Naive B cell (primary cell): ENCODE data around the gene BRI3BP. TPM values are rescaled to one million over a fixed set of nuclear protein-coding genes. Genes with fewer than 3 reads are reported as not detected.

Experiments used
- ATAC-seq, 2 donors: fragments of 150-1000 bp; cut with Tn5 transposase; 2 replicates each; pipeline ENCODE4 v1.10.0; 2021; ENCODE audit warnings: low read depth in 2 of 2, mild to moderate bottlenecking in 2 of 2, moderate library complexity in 2 of 2
- DNase-seq: peaks from one replicate; pipeline ENCODE4 v3.0.0; 2022
- H3K27ac Mint-ChIP-seq, 6 donors: one replicate each; pipeline ENCODE4 v1.8.0; 2020 to 2022; ENCODE audit warnings: mild to moderate bottlenecking in 6 of 6, mixed read lengths in 6 of 6, moderate library complexity in 5 of 6, inconsistent platforms in 2 of 6
- H3K27me3 Mint-ChIP-seq, 3 donors: one replicate each; pipeline ENCODE4 v1.8.0; 2021 to 2022; ENCODE audit warnings: mixed read lengths in 3 of 3, mild to moderate bottlenecking in 1 of 3
- H3K36me3 Mint-ChIP-seq, 2 donors: one replicate each; pipeline ENCODE4 v1.8.0; 2020 to 2022; ENCODE audit warnings: mixed read lengths in 2 of 2, inconsistent platforms in 1 of 2, mild to moderate bottlenecking in 1 of 2
- H3K4me1 Mint-ChIP-seq, 3 donors: one replicate each; pipeline ENCODE4 v1.8.0; 2020 to 2022; ENCODE audit warnings: mixed read lengths in 3 of 3, inconsistent platforms in 1 of 3, mild to moderate bottlenecking in 1 of 3, moderate library complexity in 1 of 3
- H3K4me3 Mint-ChIP-seq, 8 donors: one replicate each; pipeline ENCODE4 v1.8.0; 2020 to 2022; ENCODE audit warnings: mild to moderate bottlenecking in 8 of 8, mixed read lengths in 8 of 8, moderate library complexity in 8 of 8, inconsistent platforms in 2 of 8
- H3K9me3 Mint-ChIP-seq, 7 donors: one replicate each; pipeline ENCODE4 v1.8.0; 2020 to 2022; ENCODE audit warnings: mixed read lengths in 7 of 7, mild to moderate bottlenecking in 5 of 7, inconsistent platforms in 2 of 7, moderate library complexity in 1 of 7
- polyA plus RNA-seq, 6 donors: library from polyadenylated mRNA; unstranded; fragments of 300-500 nt; fragmentation: Illumina TruSeq; gene quantifications; one replicate each; pipeline ENCODE4 v1.2.3, GENCODE V29; 2021; ENCODE audit warnings: low read depth in 6 of 6

Gene BRI3BP, protein sequence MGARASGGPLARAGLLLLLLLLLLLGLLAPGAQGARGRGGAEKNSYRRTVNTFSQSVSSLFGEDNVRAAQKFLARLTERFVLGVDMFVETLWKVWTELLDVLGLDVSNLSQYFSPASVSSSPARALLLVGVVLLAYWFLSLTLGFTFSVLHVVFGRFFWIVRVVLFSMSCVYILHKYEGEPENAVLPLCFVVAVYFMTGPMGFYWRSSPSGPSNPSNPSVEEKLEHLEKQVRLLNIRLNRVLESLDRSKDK
- polyA plus RNA-seq = 10 to 100 TPM in 2 of 6 donors, 1 to 10 TPM in 4; 4.0 to 12.1 (median 9.2) TPM

DNA sequence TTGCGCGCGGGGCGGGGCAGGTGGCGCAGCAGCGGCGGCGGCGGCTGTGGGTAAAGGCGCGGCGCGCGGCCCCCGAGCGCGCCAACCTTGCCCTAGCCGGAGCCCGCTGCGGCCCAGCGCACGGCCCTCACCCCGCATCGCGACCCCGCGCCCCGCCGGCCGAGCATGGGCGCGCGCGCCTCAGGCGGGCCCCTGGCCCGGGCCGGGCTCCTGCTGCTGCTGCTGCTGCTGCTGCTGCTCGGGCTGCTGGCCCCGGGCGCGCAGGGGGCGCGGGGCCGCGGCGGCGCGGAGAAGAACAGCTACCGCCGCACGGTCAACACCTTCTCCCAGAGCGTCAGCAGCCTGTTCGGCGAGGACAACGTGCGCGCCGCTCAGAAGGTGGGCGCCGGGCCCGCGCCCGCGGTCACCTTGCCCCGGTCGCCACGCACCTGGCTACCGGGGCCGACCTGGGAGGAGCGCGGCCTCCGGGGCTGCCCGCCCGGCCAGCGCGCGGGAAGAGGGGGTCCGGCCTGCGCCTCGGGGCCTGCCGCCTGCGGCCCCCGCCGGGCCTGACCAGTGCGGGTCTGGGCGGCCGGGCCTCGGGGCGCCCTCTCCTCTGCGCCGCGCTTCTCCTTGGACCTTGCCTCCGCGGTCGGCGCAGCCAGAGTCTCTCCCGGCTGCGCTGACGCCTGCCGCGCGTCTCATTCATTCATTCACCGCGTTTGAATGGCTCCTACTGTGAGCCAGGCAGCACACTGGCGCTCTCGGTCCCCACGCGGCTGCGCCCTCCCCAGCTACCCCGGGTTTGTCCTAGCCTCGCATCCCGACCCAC, at the start of gene BRI3BP:
Gene BRI3BP, plus strand, starts transcription at position 20 of the 811 bp plus-strand sequence. Its CDS starts 146 bp downstream, at position 166.
- Mint-ChIP-seq H3K4me3 (peak within 1 kb of the TSS; percentile 93 to 98 (median 96)), H3K36me3 (no peaks in the 10 kb centered on the region), H3K9me3 (no peaks in the 10 kb centered on the region), H3K4me1 (peaks cover 41 to 56% (median 44%) of the 10 kb centered on the region in 3 donors), H3K27ac (peak within 1 kb of the TSS; percentile 83 to 96 (median 93)), H3K27me3 (no peaks in the 10 kb centered on the region)
- ATAC-seq (peak; percentile 66 to 68), DNase-seq (peak; percentile 76)

DNA sequence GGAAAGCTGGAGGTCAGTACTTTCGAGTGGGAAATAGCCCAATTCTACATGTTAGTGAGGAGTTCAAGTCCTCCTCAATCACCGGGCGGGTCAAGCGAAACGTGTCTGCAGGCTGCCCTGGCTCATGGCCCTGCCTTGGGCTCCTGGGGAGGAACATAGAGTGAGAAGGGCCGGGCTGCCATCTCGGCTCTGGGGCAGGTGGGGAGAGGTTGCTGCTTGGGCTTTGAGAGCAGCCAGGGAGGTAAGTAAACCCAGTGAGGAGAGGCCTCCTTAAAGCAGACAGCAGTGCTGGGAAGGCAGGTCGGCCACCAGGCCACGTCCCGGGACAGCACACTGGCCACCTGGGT, 47.0 kb upstream of the BRI3BP start:
- no peak for ATAC-seq
- peaks cover 11 to 18% of the 10 kb centered on the region in 2 donors for H3K36me3 Mint-ChIP-seq

DNA sequence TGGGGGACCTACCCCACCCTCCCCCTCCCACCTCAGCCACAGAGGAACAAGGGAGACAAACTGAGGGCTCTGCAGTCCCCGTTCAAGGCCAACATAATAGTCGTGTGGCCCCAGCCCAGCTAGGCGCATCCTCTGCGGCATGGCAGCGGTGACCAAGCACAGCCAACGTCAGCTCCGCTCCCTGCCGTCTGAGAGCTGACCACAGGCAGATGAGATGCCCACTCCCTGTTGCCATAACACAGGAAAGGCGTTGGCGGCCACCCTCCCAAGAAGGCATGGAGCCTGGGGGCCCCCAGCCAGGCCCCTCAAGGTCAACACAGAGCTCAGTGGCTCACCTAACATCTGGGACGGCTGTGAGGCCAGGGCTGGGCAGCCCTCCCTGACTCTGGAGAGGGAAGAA, 46.4 kb upstream of the BRI3BP start:
- ATAC-seq (no peak), DNase-seq (no peak)
- Mint-ChIP-seq H3K4me1 (peaks cover 0 to 11% (median 0%) of the 10 kb centered on the region in 3 donors), H3K4me3 (no peak overlapping the region), H3K27me3 (no peaks in the 10 kb centered on the region), H3K36me3 (peaks cover 11 to 18% of the 10 kb centered on the region in 2 donors), H3K9me3 (no peaks in the 10 kb centered on the region), H3K27ac (no peak overlapping the region)

More for the DNA sequence above, 47.0 kb upstream of the BRI3BP start:
- Mint-ChIP-seq H3K27ac (peak overlapping the region in 1 of 6 donors; percentile 76), H3K9me3 (no peaks in the 10 kb centered on the region), H3K4me3 (no peak overlapping the region), H3K27me3 (no peaks in the 10 kb centered on the region), H3K4me1 (peaks cover 0 to 11% (median 0%) of the 10 kb centered on the region in 3 donors)
- DNase-seq = no peak

DNA sequence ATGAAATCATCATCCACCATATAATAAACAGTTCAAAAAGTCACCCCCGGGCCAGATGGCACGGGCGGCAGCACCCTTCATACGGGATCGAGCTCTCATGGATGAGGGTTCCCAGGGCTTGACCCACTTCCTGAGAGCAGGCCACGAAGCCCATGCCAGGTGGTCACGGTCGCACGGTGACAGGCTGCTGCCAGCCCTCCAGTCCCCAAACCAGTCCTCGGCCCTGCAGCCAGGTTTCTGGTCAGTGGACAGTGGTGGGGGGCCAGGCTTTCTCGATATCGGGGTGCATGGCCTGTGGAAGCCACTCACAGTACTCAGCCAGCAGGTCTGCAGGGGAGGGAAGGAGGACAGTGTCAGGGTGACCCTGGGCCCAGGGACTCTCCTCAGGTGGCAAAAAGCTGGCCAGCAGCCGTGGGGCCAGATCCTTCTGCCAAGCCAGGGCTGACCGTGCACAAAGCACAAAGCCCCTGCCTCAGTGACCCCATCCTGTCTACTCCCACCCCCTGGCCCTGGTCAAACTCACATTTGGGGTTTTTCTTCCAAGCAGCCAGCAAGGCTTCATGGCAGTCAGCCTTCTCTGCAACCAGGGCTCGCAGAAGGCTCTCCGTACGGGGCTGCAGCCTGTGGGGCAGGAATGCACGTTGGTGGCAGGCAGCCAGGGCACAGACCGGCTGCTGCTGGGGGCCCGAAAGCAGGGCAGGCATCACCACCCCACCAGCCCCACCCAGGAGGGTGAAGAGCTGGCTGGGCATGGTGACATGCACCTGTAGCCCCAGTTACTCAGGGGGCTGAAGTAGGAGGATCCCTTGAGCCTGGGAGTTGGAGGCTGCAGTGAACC, 45.7 kb upstream of the BRI3BP start:
- no peak for ATAC-seq
- DNase-seq = no peak
- peaks cover 0 to 11% (median 0%) of the 10 kb centered on the region in 3 donors for H3K4me1 Mint-ChIP-seq
- H3K27me3 Mint-ChIP-seq = no peaks in the 10 kb centered on the region
- no peak overlapping the region for H3K4me3 Mint-ChIP-seq
- no peak overlapping the region for H3K27ac Mint-ChIP-seq
- H3K36me3 Mint-ChIP-seq = peaks cover 11 to 18% of the 10 kb centered on the region in 2 donors
- H3K9me3 Mint-ChIP-seq = no peaks in the 10 kb centered on the region

DNA sequence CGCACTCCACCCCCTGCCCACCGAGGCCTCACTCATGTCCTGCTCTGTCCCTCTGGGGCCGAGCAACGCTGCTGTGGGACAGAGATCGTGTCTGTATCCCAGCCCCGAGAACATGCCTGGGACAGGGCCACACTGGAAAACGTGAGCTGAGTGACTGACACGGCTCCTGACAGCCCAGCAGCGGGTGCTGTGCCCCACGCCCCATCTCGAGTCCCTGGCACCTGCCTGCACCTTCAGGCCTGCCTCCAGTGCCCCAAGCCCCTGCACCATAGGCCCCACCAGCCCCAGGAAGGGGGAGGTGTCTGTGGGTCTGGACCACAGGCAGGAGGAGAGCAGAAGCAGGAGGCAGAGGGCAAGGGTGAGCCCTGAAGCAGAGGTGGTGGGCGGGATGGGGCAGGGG, 44.4 kb upstream of the BRI3BP start:
- Mint-ChIP-seq H3K27me3 (no peaks in the 10 kb centered on the region), H3K4me1 (peaks cover 0 to 15% (median 0%) of the 10 kb centered on the region in 3 donors), H3K4me3 (no peak overlapping the region), H3K36me3 (peaks cover 7 to 25% of the 10 kb centered on the region in 2 donors), H3K9me3 (no peaks in the 10 kb centered on the region), H3K27ac (no peak overlapping the region)
- ATAC-seq (no peak), DNase-seq (no peak)

DNA sequence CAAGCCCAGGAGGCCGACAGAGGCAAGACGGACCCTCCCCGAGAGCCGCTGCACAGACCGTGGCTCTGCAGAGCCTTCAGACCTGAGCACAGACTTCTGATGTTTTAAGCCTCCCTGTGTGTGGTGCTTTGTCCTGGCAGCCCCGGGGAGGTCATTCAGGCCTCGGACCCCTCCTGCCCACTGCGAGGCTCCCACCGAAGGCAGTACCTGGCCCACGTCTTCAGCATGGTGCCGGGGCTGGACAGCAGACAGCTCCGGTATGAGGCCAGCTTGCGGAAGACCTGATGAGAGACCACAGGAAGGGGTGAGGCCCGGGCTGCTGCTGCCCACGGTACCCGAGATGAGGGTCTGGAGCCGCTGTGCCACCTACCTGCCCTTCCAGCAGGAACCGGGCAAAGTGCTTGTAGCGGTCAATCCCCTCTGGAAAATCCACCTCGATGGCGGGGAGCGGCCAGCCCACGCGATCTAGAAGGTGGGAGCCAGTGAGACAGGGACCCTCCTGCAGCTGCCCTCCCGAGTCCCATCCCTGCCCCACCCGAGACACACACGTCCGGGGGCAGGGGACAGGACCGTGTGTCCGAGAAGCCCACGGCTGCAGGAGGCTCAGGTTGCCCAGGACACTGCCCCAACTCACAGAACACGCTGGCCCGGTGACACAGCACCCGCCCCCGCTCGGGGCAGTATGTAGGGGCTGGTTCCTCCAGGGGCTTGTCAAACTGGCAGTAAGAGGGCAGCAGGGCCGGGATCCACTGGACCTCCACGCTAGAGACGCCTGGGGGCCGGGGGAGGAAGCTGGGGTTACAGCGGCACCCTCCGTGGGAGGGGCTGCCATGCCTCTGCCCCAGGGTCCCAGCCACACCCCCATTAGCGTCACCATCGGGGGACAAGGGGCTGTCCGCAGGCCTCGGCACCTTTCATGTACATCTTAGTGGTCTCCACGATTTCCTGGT, 43.4 kb upstream of the BRI3BP start:
- no peaks in the 10 kb centered on the region for H3K27me3 Mint-ChIP-seq
- peaks cover 7 to 25% of the 10 kb centered on the region in 2 donors for H3K36me3 Mint-ChIP-seq
- ATAC-seq = no peak
- peaks cover 0 to 15% (median 0%) of the 10 kb centered on the region in 3 donors for H3K4me1 Mint-ChIP-seq
- no peaks in the 10 kb centered on the region for H3K9me3 Mint-ChIP-seq
- H3K4me3 Mint-ChIP-seq = no peak overlapping the region
- no peak for DNase-seq
- H3K27ac Mint-ChIP-seq = no peak overlapping the region

DNA sequence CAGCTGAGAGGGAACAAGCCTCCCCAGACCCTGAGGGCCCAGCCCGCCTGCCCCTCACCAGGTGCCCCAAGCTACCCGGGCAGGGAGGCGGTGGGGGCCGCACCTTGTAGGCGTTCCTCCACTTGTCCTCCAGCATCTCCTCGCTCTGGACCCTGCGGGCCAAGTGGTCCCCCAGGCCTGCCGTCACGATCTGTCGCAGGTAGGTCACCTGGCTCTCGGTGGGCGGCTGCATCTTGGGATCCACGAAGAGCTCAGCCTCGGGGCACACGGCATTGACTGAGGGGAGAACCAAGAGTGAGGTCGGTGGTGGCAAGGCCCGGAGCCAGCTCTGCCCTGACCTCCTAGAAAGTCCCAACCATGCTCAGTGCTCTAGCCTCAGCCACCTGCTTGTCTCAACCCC, 41.1 kb upstream of the BRI3BP start:
- Mint-ChIP-seq H3K4me1 (peaks cover 0 to 8% (median 0%) of the 10 kb centered on the region in 3 donors), H3K9me3 (no peaks in the 10 kb centered on the region), H3K4me3 (no peak overlapping the region), H3K36me3 (peaks cover 0 to 15% of the 10 kb centered on the region in 2 donors), H3K27ac (no peak overlapping the region), H3K27me3 (no peaks in the 10 kb centered on the region)
- DNase-seq (no peak), ATAC-seq (no peak)

DNA sequence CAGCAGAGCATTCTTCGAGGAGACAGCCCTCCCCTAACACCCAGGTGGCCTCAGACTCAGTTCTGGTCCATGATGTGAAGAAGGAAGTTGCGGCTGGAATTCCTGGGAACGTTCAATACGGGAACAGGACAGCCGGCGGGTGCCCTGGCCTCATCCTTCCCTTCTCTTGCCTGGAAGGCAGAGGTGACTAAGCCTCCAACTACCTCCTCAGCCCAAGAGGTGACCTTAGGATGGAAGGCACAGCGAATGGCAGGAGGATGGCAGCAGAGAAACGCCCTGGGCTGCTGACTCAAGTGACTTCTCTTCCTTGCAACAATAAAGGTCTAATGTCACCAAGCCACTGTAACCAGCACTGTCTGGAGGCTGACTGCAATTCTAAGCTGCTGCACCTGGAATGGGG, 40.6 kb upstream of the BRI3BP start:
- Mint-ChIP-seq H3K27me3 (no peaks in the 10 kb centered on the region), H3K36me3 (peaks cover 2 to 18% of the 10 kb centered on the region in 2 donors), H3K4me1 (peaks cover 0 to 8% (median 0%) of the 10 kb centered on the region in 3 donors), H3K4me3 (no peak overlapping the region), H3K9me3 (no peaks in the 10 kb centered on the region), H3K27ac (peak overlapping the region in 1 of 6 donors; percentile 51)
- ATAC-seq (no peak), DNase-seq (no peak)

DNA sequence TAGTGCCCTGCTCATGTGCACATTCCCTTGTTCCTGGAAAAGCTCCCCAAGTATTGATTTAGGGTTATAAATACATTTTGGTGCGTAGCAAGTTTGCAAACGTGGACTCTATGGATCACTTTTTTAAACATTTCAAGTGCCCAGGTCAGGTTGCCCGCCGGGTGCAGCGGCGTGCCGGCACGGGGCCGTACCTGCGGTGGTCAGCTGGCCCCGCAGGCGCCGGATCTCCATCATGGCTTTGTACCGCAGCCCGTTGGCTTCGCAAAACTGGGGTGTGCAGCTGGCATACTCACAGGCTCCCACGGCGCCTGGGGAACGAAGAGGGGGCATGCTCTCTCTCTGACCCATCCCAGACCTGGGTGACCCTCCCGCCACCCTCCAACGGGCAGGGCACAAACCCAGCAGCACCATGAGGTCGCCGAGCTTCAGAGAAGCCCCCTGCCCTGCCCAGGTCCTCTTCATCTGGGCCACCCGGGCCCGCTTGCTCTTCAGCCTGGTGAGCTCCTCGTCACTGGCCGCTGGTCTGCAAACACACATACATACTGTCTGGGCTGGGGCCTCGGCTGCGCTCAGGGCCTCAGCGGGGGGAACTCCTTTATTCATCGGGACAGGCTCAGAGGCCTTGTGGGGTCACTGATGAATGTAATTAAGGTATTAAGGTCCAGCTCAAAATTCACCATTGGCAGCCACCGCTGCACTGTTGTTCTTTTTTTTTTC, 39.6 kb upstream of the BRI3BP start:
- Mint-ChIP-seq H3K9me3 (no peaks in the 10 kb centered on the region), H3K36me3 (peaks cover 6 to 22% of the 10 kb centered on the region in 2 donors)

DNA sequence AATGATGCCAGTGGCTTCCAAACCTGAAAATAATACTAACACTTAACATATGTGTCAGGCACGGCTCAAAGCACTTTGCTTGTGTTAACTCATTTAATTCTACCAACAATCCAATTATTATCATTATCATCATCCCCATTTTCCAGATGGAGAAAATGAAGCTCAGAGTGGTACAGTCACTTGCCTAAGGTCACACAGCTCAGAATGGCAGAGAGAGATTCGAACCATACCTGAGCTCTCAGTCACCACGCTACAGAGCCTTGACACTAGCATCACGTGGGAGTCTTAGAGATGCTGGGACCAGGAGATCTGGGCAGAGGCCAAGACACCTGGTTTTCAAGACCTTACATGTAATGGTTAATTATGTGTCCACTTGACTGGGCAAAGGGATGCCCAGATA, 38.7 kb upstream of the BRI3BP start:
- Mint-ChIP-seq H3K36me3 (peaks cover 6 to 15% of the 10 kb centered on the region in 2 donors), H3K4me1 (peaks cover 0 to 4% (median 0%) of the 10 kb centered on the region in 3 donors), H3K9me3 (no peaks in the 10 kb centered on the region), H3K27ac (peak overlapping the region in 1 of 6 donors; percentile 27), H3K27me3 (no peaks in the 10 kb centered on the region), H3K4me3 (no peak overlapping the region)
- DNase-seq = no peak
- no peak for ATAC-seq

More for the DNA sequence above, 39.6 kb upstream of the BRI3BP start:
- H3K4me3 Mint-ChIP-seq = no peak overlapping the region
- DNase-seq = no peak
- H3K27me3 Mint-ChIP-seq = no peaks in the 10 kb centered on the region
- H3K27ac Mint-ChIP-seq = no peak overlapping the region
- peaks cover 0 to 8% (median 0%) of the 10 kb centered on the region in 3 donors for H3K4me1 Mint-ChIP-seq
- ATAC-seq = no peak

DNA sequence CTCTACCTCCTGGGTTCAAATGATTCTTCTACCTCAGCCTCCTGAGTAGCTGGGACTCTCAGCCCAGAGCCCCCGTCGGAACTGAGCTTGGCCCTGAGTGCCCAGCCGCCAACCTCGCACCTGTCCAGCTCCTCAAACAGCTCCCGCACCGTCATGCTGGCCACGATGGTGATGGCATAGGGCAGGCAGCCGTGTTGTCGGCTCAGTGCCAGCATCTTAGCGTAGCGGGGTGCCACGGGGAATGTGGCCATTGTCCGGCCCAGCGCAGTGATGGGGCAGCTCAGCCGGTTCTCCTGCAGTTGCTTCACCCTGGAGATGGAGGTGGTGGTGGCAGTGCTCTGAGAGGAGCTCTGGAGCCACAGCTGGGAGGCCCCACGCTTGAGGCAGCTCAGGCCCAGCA, 36.9 kb upstream of the BRI3BP start:
- Mint-ChIP-seq H3K9me3 (no peaks in the 10 kb centered on the region), H3K27me3 (no peaks in the 10 kb centered on the region), H3K36me3 (peaks cover 10 to 14% of the 10 kb centered on the region in 2 donors), H3K27ac (no peak overlapping the region), H3K4me3 (no peak overlapping the region), H3K4me1 (peaks cover 0 to 12% (median 4%) of the 10 kb centered on the region in 3 donors)
- no peak for ATAC-seq
- no peak for DNase-seq

DNA sequence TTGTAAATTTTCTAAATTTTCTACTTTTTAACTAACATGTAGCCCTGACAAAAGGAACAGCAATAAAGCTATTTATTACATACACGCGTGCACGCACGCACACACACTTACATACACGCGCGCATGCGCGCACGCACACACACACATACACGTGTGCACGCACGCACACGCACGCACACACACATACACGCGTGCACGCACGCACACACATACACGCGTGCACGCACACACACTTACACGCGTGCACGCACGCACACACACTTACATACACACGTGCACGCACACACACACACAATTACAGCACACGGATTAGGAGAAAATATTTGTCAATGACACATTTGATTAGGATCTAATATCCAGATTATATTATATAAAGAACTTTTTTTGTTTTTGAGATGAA, 32.4 kb upstream of the BRI3BP start:
- no peak overlapping the region for H3K27ac Mint-ChIP-seq
- H3K27me3 Mint-ChIP-seq = no peaks in the 10 kb centered on the region
- H3K4me3 Mint-ChIP-seq = peak overlapping the region in 1 of 8 donors; percentile 19
- peaks cover 10 to 21% of the 10 kb centered on the region in 2 donors for H3K36me3 Mint-ChIP-seq
- no peaks in the 10 kb centered on the region for H3K9me3 Mint-ChIP-seq
- no peak for DNase-seq
- peaks cover 0 to 12% (median 5%) of the 10 kb centered on the region in 3 donors for H3K4me1 Mint-ChIP-seq
- ATAC-seq = no peak
